B cell (primary cell): ENCODE measurements around the gene TMEM132D. TPM values are rescaled to one million over a fixed set of nuclear protein-coding genes. Genes with fewer than 3 reads are reported as not detected.

Experiments
- ATAC-seq: fragments of 200-7000 bp; cut with Tn5 transposase; one replicate; pipeline ENCODE4 v1.10.0; 2021; ENCODE audit warnings: low read depth, mild to moderate bottlenecking, moderate number of reproducible peaks, moderate library complexity
- CTCF ChIA-PET: fragments of 350-600 bp; sonication (Branson Sonifier 250); formaldehyde crosslinking; loops from one replicate; lab custom pipeline; 2021; ENCODE audit warnings: antibody characterized with exemption, inconsistent platforms; lab: Charles Lee
- POLR2A ChIA-PET: fragments of 350-600 bp; sonication (Branson Sonifier 250); formaldehyde crosslinking; loops from one replicate; lab custom pipeline; 2021; ENCODE audit warnings: antibody characterized with exemption; lab: Charles Lee
- DNase-seq: peaks from one replicate; pipeline ENCODE4 v3.0.0; 2013
- H2AFZ ChIP-seq: 2 replicates; pipeline ENCODE4 v1.6.1; 2012; ENCODE audit warnings: mild to moderate bottlenecking, low read depth, low read length; ENCODE audit not compliant: insufficient read depth, poor library complexity, severe bottlenecking
- H3K27ac ChIP-seq, 2 donors: 1 replicate in 1 of 2; 2 replicates in 1 of 2; pipeline ENCODE4 v1.5.1; 2012 to 2013; ENCODE audit warnings: low read length in 2 of 2, mild to moderate bottlenecking in 2 of 2, moderate library complexity in 1 of 2
- H3K27me3 ChIP-seq, 4 experiments: fragments of 200-600 bp in 1 of 4; sonication (generic) in 1 of 4; replicated peaks in 1 of 4; 1 replicate in 2 of 4; 2 replicates in 2 of 4; pipeline versions ENCODE4 v1.6.1 to v1.7.0; 2013 to 2016; ENCODE audit warnings: low read length in 3 of 4, mild to moderate bottlenecking in 2 of 4, mixed read lengths in 1 of 4, moderate library complexity in 1 of 4; ENCODE audit not compliant: insufficient read depth in 4 of 4, control insufficient read depth in 3 of 4; ENCODE audit errors: control extremely low read depth in 1 of 4
- H3K36me3 ChIP-seq, 2 experiments: replicated peaks in 1 of 2; 1 replicate in 1 of 2; 2 replicates in 1 of 2; pipeline versions ENCODE4 v1.6.1 to v1.7.1; 2013; ENCODE audit warnings: low read length in 1 of 2; ENCODE audit not compliant: insufficient read depth in 2 of 2, control insufficient read depth in 1 of 2; ENCODE audit errors: control extremely low read depth in 1 of 2, extremely low read depth in 1 of 2
- H3K4me1 ChIP-seq, 2 donors: fragments of 200-600 bp in 1 of 2; sonication (generic) in 1 of 2; 1 replicate in 1 of 2; 2 replicates in 1 of 2; pipeline versions ENCODE4 v1.5.1 to v1.6.1; 2013 to 2017; ENCODE audit warnings: low read length in 2 of 2; ENCODE audit not compliant: control insufficient read depth in 2 of 2, insufficient read depth in 2 of 2
- H3K4me2 ChIP-seq: replicated peaks from 2 replicates; pipeline ENCODE3; 2012; ENCODE audit warnings: mild to moderate bottlenecking, low read depth, low read length; ENCODE audit not compliant: poor library complexity, severe bottlenecking
- H3K4me3 ChIP-seq, 5 experiments: fragments of 200-600 bp in 1 of 5; sonication (generic) in 1 of 5; 1 replicate in 3 of 5; 2 replicates in 2 of 5; pipeline versions ENCODE4 v1.5.1 to v1.7.0; 2011 to 2016; ENCODE audit warnings: low read length in 4 of 5, mild to moderate bottlenecking in 4 of 5, low read depth in 2 of 5, control low read depth in 1 of 5, moderate library complexity in 1 of 5; ENCODE audit not compliant: insufficient read depth in 1 of 5; ENCODE audit errors: control extremely low read depth in 1 of 5, extremely low read depth in 1 of 5
- H3K79me2 ChIP-seq: fragments of 200-600 bp; sonication (generic); one replicate; pipeline ENCODE4 v1.6.0; 2016; ENCODE audit warnings: low read length; ENCODE audit not compliant: control insufficient read depth, insufficient read depth
- H3K9ac ChIP-seq: fragments of 200-600 bp; sonication (generic); 2 replicates; pipeline ENCODE4 v1.6.1; 2017; ENCODE audit warnings: mild to moderate bottlenecking, low read length, moderate library complexity
- H3K9me3 ChIP-seq, 3 donors: one replicate each; pipeline versions ENCODE4 v1.6.1 to v1.7.1; 2013; ENCODE audit warnings: low read length in 2 of 3; ENCODE audit not compliant: control insufficient read depth in 2 of 3, insufficient read depth in 1 of 3; ENCODE audit errors: control extremely low read depth in 1 of 3
- H4K20me1 ChIP-seq: 2 replicates; pipeline ENCODE4 v1.6.0; 2012; ENCODE audit warnings: mild to moderate bottlenecking, low read length; ENCODE audit not compliant: insufficient read depth, control insufficient read depth, poor library complexity, severe bottlenecking
- H3K27ac Mint-ChIP-seq: one replicate; pipeline ENCODE4 v1.8.0; 2021; ENCODE audit warnings: mixed read lengths
- H3K27me3 Mint-ChIP-seq: one replicate; pipeline ENCODE4 v1.8.0; 2021; ENCODE audit warnings: mixed read lengths
- H3K4me1 Mint-ChIP-seq: one replicate; pipeline ENCODE4 v1.8.0; 2021; ENCODE audit warnings: mixed read lengths
- H3K4me3 Mint-ChIP-seq: one replicate; pipeline ENCODE4 v1.8.0; 2021; ENCODE audit warnings: mixed read lengths
- H3K9me3 Mint-ChIP-seq: one replicate; pipeline ENCODE4 v1.8.0; 2022; ENCODE audit warnings: mixed read lengths; ENCODE audit not compliant: insufficient read depth
- EZH2 ChIP-seq: IDR thresholded peaks from 2 replicates; pipeline ENCODE4 v1.6.1; 2012; ENCODE audit warnings: borderline replicate concordance, low read depth, mild to moderate bottlenecking, moderate library complexity, low read length; ENCODE audit not compliant: insufficient read depth, poor library complexity, severe bottlenecking
- WGBS: methylation state at CpG from one replicate; pipeline ENCODE4 v1.1.5; 2013; ENCODE audit warnings: missing lambda C conversion rate; ENCODE audit not compliant: insufficient coverage; 5-methylcytosine and 5-hydroxymethylcytosine counted together
- intact Hi-C: fragments of 100-400 bp; cut with micrococcal nuclease; formaldehyde crosslinking; loops from one replicate; pipeline ENCODE4 v1.10.0; 2022
- polyA plus RNA-seq: library from polyadenylated mRNA; depleted of rRNA; stranded (reverse); fragments of >200 nt; gene quantifications from 2 replicates; pipeline ENCODE4 v1.2.3, GENCODE V29; 2012
- total RNA-seq, 2 donors: library from RNA; stranded (reverse); fragments of 120-200 nt in 1 of 2; gene quantifications; 1 replicate in 1 of 2; 2 replicates in 1 of 2; pipeline versions ENCODE4 v1.2.3 to v1.2.4, GENCODE V29; 2013 to 2022
- TF ChIP-seq, protein P1 (sequence below): fragments of 200-600 bp; IDR thresholded peaks from one replicate; pipeline ENCODE4 v1.8.0; 2022; ENCODE audit warnings: antibody characterized with exemption, mild to moderate bottlenecking

Gene TMEM132D
- total and polyA plus RNA-seq, 2 donors (not counting 1 experiment from before 2014, with no cell fraction given), result not detected

DNA sequence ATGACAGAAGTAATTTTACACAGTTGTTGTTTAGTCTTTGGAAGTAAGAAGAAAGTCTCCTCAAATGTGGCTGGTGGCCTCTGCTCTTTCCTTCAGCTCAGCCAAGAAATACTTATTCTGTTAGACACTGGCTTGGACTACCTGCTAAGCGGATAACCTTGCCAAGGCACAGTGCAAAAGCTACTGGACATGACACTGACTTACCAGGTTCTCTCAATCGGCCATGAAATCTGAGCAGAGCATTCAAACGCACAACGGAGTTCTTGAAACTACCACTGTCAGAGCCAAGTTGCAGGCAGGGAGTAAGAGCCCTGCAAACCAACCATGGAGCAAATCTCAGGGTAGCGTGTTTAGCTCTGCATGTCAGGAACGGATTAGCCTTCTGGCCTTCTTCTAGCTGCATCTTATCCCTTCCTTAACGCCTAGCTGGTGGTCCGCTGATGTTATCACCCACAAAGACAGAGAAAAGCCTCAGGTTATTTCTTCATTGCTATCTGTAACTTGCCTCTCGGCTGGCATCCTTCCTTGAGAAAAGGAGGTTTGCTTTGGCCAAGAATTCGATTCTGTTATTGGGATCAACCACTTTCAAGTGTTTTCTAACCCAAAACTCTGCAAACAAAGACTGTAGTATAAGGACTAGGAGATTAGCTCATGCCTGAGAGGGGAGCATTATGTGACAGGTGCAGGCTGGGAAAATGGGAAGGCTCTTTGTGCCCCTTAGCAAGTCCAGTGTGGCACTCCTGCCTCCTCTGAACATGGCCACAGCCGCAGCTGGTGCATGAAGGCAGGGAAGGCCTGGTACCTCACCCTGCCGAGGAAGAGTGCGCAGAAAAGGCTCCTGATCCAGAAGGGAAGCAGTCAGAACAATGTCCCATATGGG, 827.1 kb downstream of the TMEM132D start:
- no peaks in the 10 kb centered on the region for H4K20me1 ChIP-seq
- ATAC-seq (no peak), DNase-seq (no peak)
- H3K27me3 ChIP-seq, result no peaks in the 10 kb centered on the region
- 83% methylated on average over 8 of the region's 13 CpGs for WGBS
- ChIA-PET POLR2A (no interaction called here), CTCF (no interaction called here)
- no peaks in the 10 kb centered on the region for H3K4me1 Mint-ChIP-seq
- intact Hi-C loops, result no loop called here
- H3K9ac ChIP-seq, result no peak overlapping the region
- H3K27me3 Mint-ChIP-seq, result no peaks in the 10 kb centered on the region
- H3K27ac ChIP-seq, result no peak overlapping the region
- TF ChIP-seq, protein P1, sequence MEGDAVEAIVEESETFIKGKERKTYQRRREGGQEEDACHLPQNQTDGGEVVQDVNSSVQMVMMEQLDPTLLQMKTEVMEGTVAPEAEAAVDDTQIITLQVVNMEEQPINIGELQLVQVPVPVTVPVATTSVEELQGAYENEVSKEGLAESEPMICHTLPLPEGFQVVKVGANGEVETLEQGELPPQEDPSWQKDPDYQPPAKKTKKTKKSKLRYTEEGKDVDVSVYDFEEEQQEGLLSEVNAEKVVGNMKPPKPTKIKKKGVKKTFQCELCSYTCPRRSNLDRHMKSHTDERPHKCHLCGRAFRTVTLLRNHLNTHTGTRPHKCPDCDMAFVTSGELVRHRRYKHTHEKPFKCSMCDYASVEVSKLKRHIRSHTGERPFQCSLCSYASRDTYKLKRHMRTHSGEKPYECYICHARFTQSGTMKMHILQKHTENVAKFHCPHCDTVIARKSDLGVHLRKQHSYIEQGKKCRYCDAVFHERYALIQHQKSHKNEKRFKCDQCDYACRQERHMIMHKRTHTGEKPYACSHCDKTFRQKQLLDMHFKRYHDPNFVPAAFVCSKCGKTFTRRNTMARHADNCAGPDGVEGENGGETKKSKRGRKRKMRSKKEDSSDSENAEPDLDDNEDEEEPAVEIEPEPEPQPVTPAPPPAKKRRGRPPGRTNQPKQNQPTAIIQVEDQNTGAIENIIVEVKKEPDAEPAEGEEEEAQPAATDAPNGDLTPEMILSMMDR, result no peak
- no peak for TF ChIP-seq EZH2
- H3K9me3 ChIP-seq, result no peaks in the 10 kb centered on the region
- H3K4me1 ChIP-seq, result no peaks in the 10 kb centered on the region
- no peaks in the 10 kb centered on the region for H3K9me3 Mint-ChIP-seq
- no peak overlapping the region for H3K4me3 Mint-ChIP-seq
- H3K36me3 ChIP-seq, result no peaks in the 10 kb centered on the region
- H3K27ac Mint-ChIP-seq, result no peak overlapping the region
- no peak overlapping the region for H3K4me2 ChIP-seq
- no peak overlapping the region for H2AFZ ChIP-seq
- no peak overlapping the region for H3K4me3 ChIP-seq
- H3K79me2 ChIP-seq, result no peaks in the 10 kb centered on the region

DNA sequence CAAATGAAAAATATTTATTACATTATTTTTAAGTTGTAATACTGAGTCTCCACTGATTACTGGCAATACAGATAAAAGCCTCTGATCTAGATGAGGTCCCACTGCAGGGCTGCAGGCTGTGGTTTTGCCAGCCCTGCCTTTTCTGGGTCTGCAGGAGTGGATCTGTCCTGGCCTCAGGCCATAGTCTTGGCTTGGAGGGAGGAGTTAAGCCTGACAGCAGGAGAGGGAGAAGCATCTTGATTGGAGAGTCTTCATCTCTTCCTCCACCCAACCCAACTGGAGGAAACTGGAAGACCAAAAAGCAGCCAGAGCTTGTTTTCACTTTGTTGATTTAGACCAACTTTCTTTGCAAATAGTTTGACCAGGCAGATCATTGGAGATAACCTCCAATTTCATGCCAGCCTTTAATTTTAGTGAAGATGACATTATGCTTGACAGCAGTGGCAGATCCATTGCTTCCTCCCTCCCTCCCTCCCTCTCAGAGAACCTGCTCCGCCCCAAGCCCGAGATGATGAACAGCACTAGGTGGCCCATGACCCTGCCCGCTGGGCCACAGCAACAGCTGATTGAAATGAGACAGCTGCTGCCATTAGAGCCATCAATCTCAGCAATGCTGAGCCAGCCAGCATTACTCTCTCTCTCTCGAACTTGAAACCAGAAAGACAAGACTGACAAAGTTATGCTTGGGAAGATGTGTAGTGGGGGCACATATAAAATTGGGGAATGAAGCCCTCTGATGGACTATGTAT, 828.2 kb downstream of the TMEM132D start:
- Histone ChIP-seq H4K20me1 (no peaks in the 10 kb centered on the region), H3K27ac (no peak overlapping the region), H2AFZ (no peak overlapping the region), H3K9ac (no peak overlapping the region), H3K9me3 (no peaks in the 10 kb centered on the region), H3K4me2 (no peak overlapping the region), H3K27me3 (no peaks in the 10 kb centered on the region), H3K4me1 (no peaks in the 10 kb centered on the region), H3K4me3 (no peak overlapping the region), H3K79me2 (no peaks in the 10 kb centered on the region), H3K36me3 (no peaks in the 10 kb centered on the region)
- Mint-ChIP-seq H3K27ac (no peak overlapping the region), H3K4me3 (no peak overlapping the region), H3K4me1 (no peaks in the 10 kb centered on the region), H3K27me3 (no peaks in the 10 kb centered on the region), H3K9me3 (no peaks in the 10 kb centered on the region)
- WGBS, result 70% methylated on average over 4 of the region's 4 CpGs
- no peak for DNase-seq
- ATAC-seq, result no peak
- ChIA-PET POLR2A (no interaction called here), CTCF (no interaction called here)
- TF ChIP-seq, protein P1, result no peak
- TF ChIP-seq EZH2, result no peak
- intact Hi-C loops, result no loop called here
